ENCODE data around the gene STK17A.

DNA sequence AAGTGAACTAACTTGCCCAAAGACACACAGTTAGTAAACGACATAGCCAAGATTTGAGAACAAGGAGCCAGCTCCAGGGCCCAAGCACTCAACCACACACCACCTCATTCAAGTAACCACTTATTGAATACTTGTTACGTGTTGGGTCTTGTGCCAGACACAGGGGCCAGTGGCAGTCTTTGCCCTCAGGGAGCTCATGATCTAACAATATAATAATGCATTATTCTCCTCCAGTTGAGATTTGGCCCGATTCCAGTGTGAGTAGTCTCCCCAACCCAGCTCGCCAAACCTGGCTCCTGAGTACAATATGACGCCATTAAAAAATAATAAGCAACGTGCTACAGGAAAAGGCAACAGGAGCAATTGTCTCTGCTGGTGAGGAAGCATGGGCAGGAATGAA lies 14.4 kb upstream of the STK17A start:
- TF ChIP-seq CTCF (conservative IDR thresholded peaks at IDR 0.05; ENCODE audit: low read depth, low read length) (no peak), EZH2 (IDR thresholded peaks at IDR 0.05; ENCODE audit: low read length, unreplicated experiment) (no peak)

All from PC-3 (cell line).